ENCODE measurements around the gene EMID1.

- TF ChIP-seq CTCF (conservative IDR thresholded peaks at IDR 0.05), result no peak
- TF ChIP-seq EZH2 (IDR thresholded peaks at IDR 0.05; ENCODE audit: low read depth), result no peak
These were observed 8.5 kb downstream of the EMID1 start for GRCh38 chr22:29214232-29214631.

Measured in PC-9 (cell line).